Heart right ventricle (tissue), 16 donors: ENCODE data around the gene MTFP1. TPM values are rescaled to one million over a fixed set of nuclear protein-coding genes. Genes with fewer than 3 reads are reported as not detected.

Experiments used
- ATAC-seq, 8 donors: fragments of 200-7000 bp; cut with Tn5 transposase; one replicate each; pipeline ENCODE4 v1.9.1; 2020; ENCODE audit warnings: mild to moderate bottlenecking in 8 of 8, moderate library complexity in 8 of 8, moderate number of reproducible peaks in 1 of 8
- DNase-seq, 2 donors: peaks; one replicate each; pipeline ENCODE4 v3.0.0-alpha.2; 2020
- H3K27ac ChIP-seq, 10 donors: fragments of 200-600 bp; sonication (generic) in 2 of 10; one replicate each; pipeline versions ENCODE4 v1.5.0 to v1.8.0; 2020 to 2022; ENCODE audit warnings: mild to moderate bottlenecking in 3 of 10
- H3K27me3 ChIP-seq, 7 donors: fragments of 200-600 bp; one replicate each; pipeline ENCODE4 v1.8.0; 2021 to 2022; ENCODE audit warnings: mild to moderate bottlenecking in 2 of 7
- H3K36me3 ChIP-seq, 9 donors: fragments of 200-600 bp; sonication (generic) in 1 of 9; one replicate each; pipeline versions ENCODE4 v1.5.0 to v1.8.0; 2020 to 2022; ENCODE audit warnings: mild to moderate bottlenecking in 2 of 9
- H3K4me1 ChIP-seq, 9 donors: fragments of 200-600 bp; sonication (generic) in 1 of 9; one replicate each; pipeline versions ENCODE4 v1.5.0 to v1.8.0; 2020 to 2022; ENCODE audit warnings: mild to moderate bottlenecking in 4 of 9
- H3K4me3 ChIP-seq, 10 donors: fragments of 200-600 bp; sonication (generic) in 2 of 10; one replicate each; pipeline versions ENCODE4 v1.5.0 to v1.8.0; 2020 to 2022; ENCODE audit warnings: mild to moderate bottlenecking in 7 of 10, moderate library complexity in 2 of 10
- H3K9me3 ChIP-seq, 11 donors: fragments of 200-600 bp in 10 of 11; sonication (generic) in 2 of 11; one replicate each; pipeline versions ENCODE4 v1.5.0 to v1.8.0; 2013 to 2022; ENCODE audit warnings: mild to moderate bottlenecking in 2 of 11, control low read depth in 1 of 11, moderate library complexity in 1 of 11
- CTCF ChIP-seq, 9 donors: fragments of 200-600 bp; sonication (generic) in 2 of 9; IDR thresholded peaks; one replicate each; pipeline versions ENCODE4 v1.5.0 to v1.8.0; 2021 to 2022; ENCODE audit warnings: antibody characterized with exemption in 9 of 9, mild to moderate bottlenecking in 5 of 9, moderate library complexity in 1 of 9
- WGBS, 2 donors: extraction: QIAGEN DNeasy Blood & Tissue Kit; methylation state at CpG; one replicate each; pipeline ENCODE4 v1.1.7; 2013; ENCODE audit warnings: inconsistent platforms in 1 of 2; 5-methylcytosine and 5-hydroxymethylcytosine counted together
- intact Hi-C, 10 donors: fragments of 100-400 bp; cut with DNase I; formaldehyde crosslinking; loops; one replicate each; pipeline versions ENCODE4 v1.11.1 to v1.14.2; 2022
- polyA plus RNA-seq, 2 donors: library from polyadenylated mRNA; stranded (reverse); fragments of 200-250 nt; gene quantifications; one replicate each; pipeline ENCODE4 v1.2.3, GENCODE V29; 2013
- total RNA-seq, 10 donors: library from RNA; stranded (reverse); fragmentation: NEBNext Ultra II Directional in 3 of 10; extraction: Animal tissue kit (Norgen Biotek cat#: 25700) in 3 of 10; gene quantifications; one replicate each; pipeline versions ENCODE4 v1.2.1 to v1.2.4, GENCODE V29; 2021 to 2023
- donor health status: Arrhythmogenic right ventricular cardiomyopathy.
- donor health status: ischemic (EF 13 %, LVEDD 7.1; RV severe dilation, severe dysfunction).
- donor health status: healthy with polysubstance abuse.
- donor health status: DM: no; HTN: yes; CAD: no.
- donor health status: DM: no; HTN: no; CAD: no.
- donor health status: ischemic (EF 25% LVEDD 6.9; RV normal size, moderate dysfunction).
- donor health status: ischemic (EF 25% LVEDD 5.7; RV mildly dilated, moderate dysfunction).
- donor health status: healthy.
- donor health status: DM: yes; HTN: yes; CAD: no.
- donor health status: Ischemic cardiomyopathy.
- donor health status: ischemic (EF 35%, LVEDD 5.7; RV mildly dilated, moderate dysfunction).
- donor health status: nonischemic (EF 11% LVEDD 7.7; RV severe dilation, severe dysfunction).
- donor health status: DM: yes; HTN: yes; CAD: no.
- donor health status: PGD.
- donor health status: ischemic (EF 29% LVEDD 5.4; RV normal size, mild dysfunction).
- donor health status: nonischemic (EF 23%, LVEDD 6.1; RV moderate dilation, normal function).

Gene MTFP1
- total and polyA plus RNA-seq, 12 donors = 5.9 to 132 (median 17.9) TPM

DNA sequence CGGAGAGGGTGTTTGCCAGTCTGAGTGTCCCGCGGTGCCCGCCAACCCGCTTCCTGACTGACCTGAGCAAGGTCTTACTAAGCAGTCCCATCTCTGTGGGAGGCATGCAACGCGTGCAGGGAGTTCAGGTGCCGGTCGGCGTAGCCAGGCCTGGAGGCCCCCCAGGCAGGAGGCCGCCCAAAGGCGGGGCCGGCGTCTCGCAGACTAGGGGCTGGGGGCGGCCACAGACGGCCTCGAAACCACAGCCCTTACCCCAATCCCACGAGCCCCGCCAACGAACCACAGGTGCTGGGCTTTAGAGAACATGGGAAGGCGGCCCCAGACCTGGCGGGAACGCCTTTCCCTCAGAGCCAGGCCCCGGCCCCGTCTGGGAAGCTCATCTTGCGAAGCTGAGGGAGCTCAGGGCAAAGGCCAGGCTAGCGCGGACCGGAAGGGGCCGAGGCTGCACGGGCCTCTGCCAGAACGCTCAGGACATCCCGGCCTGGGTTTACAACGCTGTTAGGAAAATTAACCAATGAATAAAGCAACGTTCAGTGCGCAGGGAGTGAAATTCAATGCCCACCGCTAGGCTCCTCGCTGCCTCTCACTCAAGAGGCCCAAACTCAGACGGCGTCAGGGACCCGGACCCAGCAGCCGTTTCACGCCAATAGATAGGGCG is 2.1 kb upstream of the MTFP1 start:
- Histone ChIP-seq H3K36me3 (peaks cover 0 to 46% (median 7%) of the 10 kb centered on the region in 9 donors), H3K9me3 (peaks cover 0 to 4% (median 0%) of the 10 kb centered on the region in 11 donors), H3K27ac (peak overlapping the region; percentile 84 to 98 (median 96)), H3K4me1 (peaks cover 7 to 67% (median 41%) of the 10 kb centered on the region in 9 donors), H3K4me3 (peak overlapping the region; percentile 61 to 88 (median 74)), H3K27me3 (no peaks in the 10 kb centered on the region)
- DNase-seq = peak in 1 of 2 donors; percentile 77
- intact Hi-C loops = no loop called here
- ATAC-seq = peak; percentile 60 to 79 (median 74)
- peak in 3 of 9 donors; percentile 5 to 11 (median 6) for TF ChIP-seq CTCF (IDR thresholded peaks at IDR 0.05)
- WGBS, 2 donors = 0% methylated on average over 45 of the region's 45 CpGs

DNA sequence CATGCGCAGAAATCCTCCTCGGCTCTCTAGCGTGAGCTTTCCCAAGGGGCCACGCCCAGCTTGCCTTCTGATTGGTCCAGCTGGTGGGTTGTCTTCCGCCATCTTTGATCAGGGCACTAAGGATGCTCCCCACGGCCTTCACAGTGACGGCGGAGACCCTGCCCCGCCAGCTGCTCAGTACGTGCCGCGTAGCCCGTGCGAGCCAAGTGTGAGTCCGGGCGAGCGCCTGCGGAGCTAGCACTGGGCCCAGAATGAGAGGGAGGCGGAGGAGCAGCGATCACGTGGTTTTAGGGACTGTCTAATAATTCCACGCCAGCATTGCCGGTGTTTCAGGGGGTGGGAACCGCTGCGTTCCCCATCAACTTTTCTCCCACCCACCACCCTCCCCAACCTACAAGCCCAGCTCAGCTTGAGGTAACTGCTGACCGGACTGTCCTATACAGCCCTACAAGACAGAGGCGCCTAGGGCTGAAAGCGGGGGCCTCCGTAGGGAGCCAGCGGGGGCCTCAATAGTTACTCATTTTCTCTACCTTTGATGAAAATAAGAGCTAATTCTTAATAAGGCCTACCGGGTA is 1.5 kb upstream of the MTFP1 start:
- TF ChIP-seq CTCF (IDR thresholded peaks at IDR 0.05) = no peak
- WGBS, 2 donors = 2% methylated on average over 31 of the region's 31 CpGs
- H3K9me3 ChIP-seq = peaks cover 0 to 4% (median 0%) of the 10 kb centered on the region in 11 donors
- peaks cover 0 to 44% (median under 1%) of the 10 kb centered on the region in 9 donors for H3K36me3 ChIP-seq
- peak overlapping the region; percentile 84 to 98 (median 96) for H3K27ac ChIP-seq
- peaks cover 7 to 67% (median 41%) of the 10 kb centered on the region in 9 donors for H3K4me1 ChIP-seq
- DNase-seq (peak; percentile 97 to 99), ATAC-seq (peak; percentile 91 to 96 (median 95))
- peak overlapping the region; percentile 61 to 88 (median 74) for H3K4me3 ChIP-seq
- no peaks in the 10 kb centered on the region for H3K27me3 ChIP-seq
- intact Hi-C loops = no loop called here

DNA sequence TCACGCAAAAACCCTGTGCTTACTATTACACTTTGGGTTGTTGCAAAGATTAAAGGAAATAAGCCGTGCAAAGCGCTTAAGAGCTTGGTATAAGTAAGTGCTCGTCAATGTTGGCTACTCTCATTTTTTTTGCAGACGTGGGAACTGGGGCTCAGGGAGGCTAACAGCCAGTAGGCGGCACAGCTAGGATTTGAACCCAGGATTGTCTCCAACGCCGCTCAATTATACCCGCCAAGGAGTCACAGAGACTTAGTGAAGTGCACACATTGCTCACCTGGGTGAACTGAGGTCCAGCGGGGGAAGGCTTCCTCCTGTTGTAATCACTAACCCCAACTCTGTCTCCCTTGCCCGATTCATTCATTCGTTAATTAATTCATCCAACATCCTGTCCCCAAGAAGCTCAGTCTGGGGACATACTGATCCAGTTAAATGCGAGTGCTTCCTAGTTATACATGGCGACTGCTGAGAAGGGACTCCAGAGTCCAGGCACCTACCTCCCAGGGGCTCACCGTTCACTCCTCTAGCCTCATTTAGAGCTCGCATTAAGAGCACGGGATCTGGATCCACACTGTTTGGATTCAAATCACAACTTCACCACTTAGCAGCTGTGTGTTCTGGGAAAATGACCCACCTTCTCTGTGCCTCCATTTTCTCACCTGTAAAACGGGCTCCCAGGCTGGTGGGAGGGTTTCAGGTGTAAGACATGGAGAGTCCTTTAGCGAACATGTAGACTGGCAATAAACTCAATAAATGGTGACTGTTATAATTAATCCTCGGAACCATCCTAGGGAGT is 838 bp upstream of the MTFP1 start:
- TF ChIP-seq CTCF (IDR thresholded peaks at IDR 0.05) = no peak
- Histone ChIP-seq H3K4me3 (peak overlapping the region; percentile 65 to 88 (median 74)), H3K36me3 (peaks cover 0 to 37% (median 0%) of the 10 kb centered on the region in 9 donors), H3K27me3 (no peaks in the 10 kb centered on the region), H3K27ac (peak overlapping the region in 9 of 10 donors; percentile 90 to 98 (median 96)), H3K9me3 (peaks cover 0 to 4% (median 0%) of the 10 kb centered on the region in 11 donors), H3K4me1 (peaks cover 7 to 67% (median 41%) of the 10 kb centered on the region in 9 donors)
- intact Hi-C loops = no loop called here
- 46 to 48% methylated on average over 20 of the region's 20 CpGs for WGBS, 2 donors
- ATAC-seq (no peak), DNase-seq (no peak)

- peak overlapping the region in 9 of 10 donors; percentile 73 to 97 (median 81) for H3K27ac ChIP-seq
- peaks cover 0 to 31% (median 0%) of the 10 kb centered on the region in 9 donors for H3K36me3 ChIP-seq
- peak overlapping the region; percentile 53 to 88 (median 74) for H3K4me3 ChIP-seq
- ATAC-seq (no peak), DNase-seq (no peak)
- peaks cover 0 to 4% (median 0%) of the 10 kb centered on the region in 11 donors for H3K9me3 ChIP-seq
- WGBS, 2 donors = 8 to 10% methylated on average over 9 of the region's 9 CpGs
- no peaks in the 10 kb centered on the region for H3K27me3 ChIP-seq
- TF ChIP-seq CTCF (IDR thresholded peaks at IDR 0.05) = no peak
- peaks cover 7 to 62% (median 41%) of the 10 kb centered on the region in 9 donors for H3K4me1 ChIP-seq
- intact Hi-C loops = no loop called here
Measured at GRCh38 chr22:30425327-30425615, 297 bp upstream of the MTFP1 start.
